GM23338 (cell line): ENCODE results near the gene ARHGEF19. TPM values are rescaled to one million over a fixed set of nuclear protein-coding genes. Genes with fewer than 3 reads are reported as not detected.

Experiments
- ATAC-seq: fragments of 200-7000 bp; cut with Tn5 transposase; 3 replicates; pipeline ENCODE4 v1.9.1; 2020
- DNase-seq: peaks from one replicate; pipeline ENCODE4 v3.0.0-alpha.2; 2015; ENCODE audit warnings: low spot score
- H2AFZ ChIP-seq: fragments of 200-600 bp; sonication (generic); 2 replicates; pipeline ENCODE4 v1.8.0; 2016; ENCODE audit warnings: antibody characterized with exemption, mild to moderate bottlenecking, moderate library complexity
- H3F3A ChIP-seq: fragments of 200-600 bp; sonication (generic); replicated peaks from 2 replicates; pipeline ENCODE4 v1.8.0; 2017; ENCODE audit warnings: antibody characterized with exemption, mixed run types, low read depth
- H3K27ac ChIP-seq: fragments of 200-600 bp; sonication (generic); 2 replicates; pipeline ENCODE4 v1.6.1; 2016; ENCODE audit warnings: low read depth
- H3K27me3 ChIP-seq: fragments of 200-600 bp; sonication (generic); 2 replicates; pipeline ENCODE4 v1.8.0; 2016; ENCODE audit warnings: mild to moderate bottlenecking, mixed run types, moderate library complexity; ENCODE audit not compliant: insufficient read depth
- H3K36me3 ChIP-seq: fragments of 200-600 bp; sonication (generic); 2 replicates; pipeline ENCODE4 v1.8.0; 2016; ENCODE audit warnings: mild to moderate bottlenecking; ENCODE audit not compliant: insufficient read depth
- H3K4me1 ChIP-seq: fragments of 200-600 bp; sonication (generic); 2 replicates; pipeline ENCODE4 v1.8.0; 2016; ENCODE audit warnings: mild to moderate bottlenecking, moderate library complexity; ENCODE audit not compliant: insufficient read depth
- H3K4me2 ChIP-seq: fragments of 200-600 bp; sonication (generic); 2 replicates; pipeline ENCODE4 v1.7.1; 2017; ENCODE audit warnings: mixed run types
- H3K4me3 ChIP-seq: fragments of 200-600 bp; sonication (generic); 2 replicates; pipeline ENCODE4 v1.6.1; 2016; ENCODE audit warnings: mixed run types
- H3K79me2 ChIP-seq: fragments of 200-600 bp; sonication (generic); replicated peaks from 2 replicates; pipeline ENCODE4 v1.8.0; 2017; ENCODE audit warnings: mild to moderate bottlenecking; ENCODE audit not compliant: insufficient read depth
- H3K9me2 ChIP-seq: fragments of 200-600 bp; sonication (generic); 2 replicates; pipeline ENCODE4 v1.8.0; 2017; ENCODE audit not compliant: insufficient read depth
- H4K20me1 ChIP-seq: fragments of 200-600 bp; sonication (generic); replicated peaks from 2 replicates; pipeline ENCODE4 v1.8.0; 2017; ENCODE audit warnings: mild to moderate bottlenecking; ENCODE audit not compliant: insufficient read depth
- H3K27ac Mint-ChIP-seq: 2 replicates; pipeline ENCODE4 v1.8.0; 2020; ENCODE audit warnings: inconsistent platforms, mild to moderate bottlenecking, moderate library complexity, mixed read lengths
- H3K27me3 Mint-ChIP-seq: 3 replicates; pipeline ENCODE4 v1.8.0; 2022; ENCODE audit warnings: low read depth, mild to moderate bottlenecking, moderate library complexity, mixed read lengths, inconsistent platforms; ENCODE audit not compliant: insufficient read depth, poor library complexity
- H3K36me3 Mint-ChIP-seq: 3 replicates; pipeline ENCODE4 v1.8.0; 2021; ENCODE audit warnings: low read depth, mild to moderate bottlenecking, inconsistent platforms, moderate library complexity, mixed read lengths
- H3K4me1 Mint-ChIP-seq: 3 replicates; pipeline ENCODE4 v1.8.0; 2020; ENCODE audit warnings: mild to moderate bottlenecking, inconsistent platforms, mixed read lengths
- H3K4me3 Mint-ChIP-seq: 3 replicates; pipeline ENCODE4 v1.8.0; 2021; ENCODE audit warnings: moderate library complexity, mild to moderate bottlenecking, inconsistent platforms, mixed read lengths
- H3K9me3 Mint-ChIP-seq: 3 replicates; pipeline ENCODE4 v1.8.0; 2020; ENCODE audit warnings: moderate library complexity, mild to moderate bottlenecking, inconsistent platforms, mixed read lengths
- CREB1 ChIP-seq: fragments of 250-450 bp; sonication (Bioruptor Pico); IDR thresholded peaks from 2 replicates; pipeline ENCODE4 v1.5.0; 2020; ENCODE audit warnings: low read depth, mild to moderate bottlenecking, moderate library complexity
- CTCF ChIP-seq, 2 experiments: fragments of 200-600 bp in 1 of 2; sonication (generic) in 1 of 2; conservative IDR thresholded peaks; 2 replicates each; pipeline versions ENCODE4 v1.5.1 to v1.6.1; 2016 to 2017; ENCODE audit warnings: antibody characterized with exemption in 2 of 2, low read depth in 2 of 2, mild to moderate bottlenecking in 2 of 2, moderate library complexity in 1 of 2
- ETS1 ChIP-seq: IDR thresholded peaks from 2 replicates; pipeline ENCODE4 v1.6.1; 2016; ENCODE audit warnings: antibody characterized with exemption
- EZH2 ChIP-seq: fragments of 200-600 bp; sonication (generic); IDR thresholded peaks from one replicate; pipeline ENCODE4 v1.8.0; 2017; ENCODE audit warnings: antibody characterized with exemption, mild to moderate bottlenecking, low read depth; ENCODE audit not compliant: unreplicated experiment
- EZH2phosphoT487 ChIP-seq: fragments of 200-600 bp; sonication (generic); IDR thresholded peaks from one replicate; pipeline ENCODE4 v1.8.1; 2018; ENCODE audit warnings: antibody characterized with exemption; ENCODE audit not compliant: unreplicated experiment
- JUNB ChIP-seq: IDR thresholded peaks from one replicate; pipeline ENCODE4 v1.6.1; 2016; ENCODE audit warnings: antibody characterized with exemption; ENCODE audit not compliant: unreplicated experiment
- NANOG ChIP-seq: IDR thresholded peaks from 2 replicates; pipeline ENCODE4 v1.6.1; 2016; ENCODE audit warnings: antibody characterized with exemption, borderline replicate concordance
- POLR2AphosphoS5 ChIP-seq: IDR thresholded peaks from 2 replicates; pipeline ENCODE4 v1.6.1; 2016; ENCODE audit warnings: antibody characterized with exemption, low read depth
- REST ChIP-seq: IDR thresholded peaks from one replicate; pipeline ENCODE4 v1.6.1; 2018; ENCODE audit warnings: antibody characterized with exemption; ENCODE audit not compliant: unreplicated experiment
- STAT1 ChIP-seq: IDR thresholded peaks from one replicate; pipeline ENCODE4 v1.6.1; 2016; ENCODE audit warnings: antibody characterized with exemption; ENCODE audit not compliant: unreplicated experiment
- ZNF114 ChIP-seq: fragments of 250-450 bp; sonication (Bioruptor Pico); IDR thresholded peaks from 2 replicates; pipeline ENCODE4 v1.5.0; 2020; ENCODE audit warnings: mild to moderate bottlenecking, moderate library complexity
- ZNF331 ChIP-seq: fragments of 250-450 bp; sonication (Bioruptor Pico); IDR thresholded peaks from 2 replicates; pipeline ENCODE4 v1.5.0; 2020; ENCODE audit warnings: low read depth, mild to moderate bottlenecking, moderate library complexity
- ZNF462 ChIP-seq: fragments of 250-450 bp; sonication (Bioruptor Pico); IDR thresholded peaks from 2 replicates; pipeline ENCODE4 v1.5.0; 2020; ENCODE audit warnings: mild to moderate bottlenecking, moderate library complexity
- polyA plus RNA-seq: library from polyadenylated mRNA; unstranded; fragments of >200 nt; fragmentation: Nextera tagmentation; extraction: Ambion mirVana; gene quantifications from 2 replicates; pipeline ENCODE4 v1.2.1, GENCODE V29; 2016
- total RNA-seq: library from RNA; depleted of rRNA; stranded (reverse); fragments of >200 nt; shearing (Covaris generic); gene quantifications from 2 replicates; pipeline ENCODE4 v1.2.3, GENCODE V29; 2014

The ARHGEF19 gene
- total and polyA plus RNA-seq, 2 experiments from 2014 or later, result 19.5 to 46.4 TPM

GRCh38 chr1:16183179-16183578 lies 29.3 kb downstream of the ARHGEF19 start:
- peaks cover 4% of the 10 kb centered on the region; the same call in 1 of the 2 replicates for H3F3A ChIP-seq
- no peaks in the 10 kb centered on the region for H3K36me3 Mint-ChIP-seq
- DNase-seq (no peak), ATAC-seq (no peak)
- no peaks in the 10 kb centered on the region for H3K79me2 ChIP-seq
- no peak overlapping the region for H3K4me3 Mint-ChIP-seq
- H2AFZ ChIP-seq, result no peak overlapping the region
- no peaks in the 10 kb centered on the region for H4K20me1 ChIP-seq
- H3K9me3 Mint-ChIP-seq, result no peaks in the 10 kb centered on the region
- peaks cover 9% of the 10 kb centered on the region; the same call in 1 of the 2 replicates for H3K4me1 ChIP-seq
- peaks cover 20% of the 10 kb centered on the region for H3K27me3 Mint-ChIP-seq
- no peaks in the 10 kb centered on the region for H3K9me2 ChIP-seq
- H3K4me2 ChIP-seq, result no peak overlapping the region
- H3K27me3 ChIP-seq, result no peaks in the 10 kb centered on the region
- peaks cover 16% of the 10 kb centered on the region for H3K4me1 Mint-ChIP-seq
- no peak for TF ChIP-seq JUNB
- no peak for TF ChIP-seq POLR2AphosphoS5
- no peak for TF ChIP-seq ZNF331
- no peak for TF ChIP-seq ZNF462 (CRISPR knock-in tag)
- no peak for TF ChIP-seq ZNF114 (CRISPR knock-in tag)
- TF ChIP-seq EZH2phosphoT487, result no peak
- TF ChIP-seq NANOG, result no peak
- no peak for TF ChIP-seq REST
- no peak for TF ChIP-seq STAT1
- TF ChIP-seq EZH2, result no peak
- no peak for TF ChIP-seq ETS1
- no peak for TF ChIP-seq CTCF (conservative IDR thresholded peaks at IDR 0.05; ENCODE audit: low read depth in 2 of 2)
- TF ChIP-seq CREB1, result no peak
- no peak overlapping the region for H3K27ac ChIP-seq
- H3K4me3 ChIP-seq, result no peak overlapping the region
- H3K27ac Mint-ChIP-seq, result no peak overlapping the region
- H3K36me3 ChIP-seq, result no peaks in the 10 kb centered on the region
